Measurements from ENCODE around the gene LIN28B. TPM values are rescaled to one million over a fixed set of nuclear protein-coding genes. Genes with fewer than 3 reads are reported as not detected.
"Not testable (repeated sequence)": the region's sequence is repeated elsewhere in the genome, so short reads cannot be mapped to it uniquely, and the experiment has no call there.

LIN28B gene
- total and polyA plus RNA-seq, 7 donors: not detected

DNA sequence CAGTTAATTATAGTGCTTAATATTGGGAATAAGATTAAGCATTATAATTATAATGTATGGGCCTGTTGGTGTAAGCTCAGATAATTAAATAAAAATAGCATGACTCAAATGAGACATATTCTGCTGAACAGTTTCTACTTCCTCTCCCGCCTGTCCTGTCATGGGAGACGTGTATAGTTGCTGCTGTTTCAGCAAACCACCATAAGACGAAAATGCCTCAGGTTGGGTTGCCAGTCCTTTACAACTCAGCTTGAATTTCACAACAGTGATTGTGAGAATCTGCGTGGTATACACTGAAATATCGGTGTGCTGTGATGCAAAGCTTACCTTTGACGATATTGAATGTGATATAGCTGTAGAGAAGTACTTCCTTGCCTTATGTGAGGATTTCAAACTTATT is 123.4 kb downstream of the LIN28B start:
- Histone ChIP-seq H3K36me3 (ENCODE audit: insufficient read depth in 1 of 2, low read depth in 1 of 2) (no peaks in the 10 kb centered on the region), H3K27ac (no peak overlapping the region), H3K4me1 (no peaks in the 10 kb centered on the region), H3K27me3 (ENCODE audit: insufficient read depth in 3 of 3, low read length in 2 of 3) (no peaks in the 10 kb centered on the region), H3K4me3 (no peak overlapping the region), H3K9me3 (no peaks in the 10 kb centered on the region)
- intact Hi-C loops (cut with DNase I): no loop called here
- 76 to 89% (median 78%) methylated on average over 6 of the region's 6 CpGs for WGBS, 3 donors
- TF ChIP-seq, protein P1, sequence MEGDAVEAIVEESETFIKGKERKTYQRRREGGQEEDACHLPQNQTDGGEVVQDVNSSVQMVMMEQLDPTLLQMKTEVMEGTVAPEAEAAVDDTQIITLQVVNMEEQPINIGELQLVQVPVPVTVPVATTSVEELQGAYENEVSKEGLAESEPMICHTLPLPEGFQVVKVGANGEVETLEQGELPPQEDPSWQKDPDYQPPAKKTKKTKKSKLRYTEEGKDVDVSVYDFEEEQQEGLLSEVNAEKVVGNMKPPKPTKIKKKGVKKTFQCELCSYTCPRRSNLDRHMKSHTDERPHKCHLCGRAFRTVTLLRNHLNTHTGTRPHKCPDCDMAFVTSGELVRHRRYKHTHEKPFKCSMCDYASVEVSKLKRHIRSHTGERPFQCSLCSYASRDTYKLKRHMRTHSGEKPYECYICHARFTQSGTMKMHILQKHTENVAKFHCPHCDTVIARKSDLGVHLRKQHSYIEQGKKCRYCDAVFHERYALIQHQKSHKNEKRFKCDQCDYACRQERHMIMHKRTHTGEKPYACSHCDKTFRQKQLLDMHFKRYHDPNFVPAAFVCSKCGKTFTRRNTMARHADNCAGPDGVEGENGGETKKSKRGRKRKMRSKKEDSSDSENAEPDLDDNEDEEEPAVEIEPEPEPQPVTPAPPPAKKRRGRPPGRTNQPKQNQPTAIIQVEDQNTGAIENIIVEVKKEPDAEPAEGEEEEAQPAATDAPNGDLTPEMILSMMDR (IDR thresholded peaks at IDR 0.05): no peak
- ATAC-seq: no peak
- no peak for DNase-seq

DNA sequence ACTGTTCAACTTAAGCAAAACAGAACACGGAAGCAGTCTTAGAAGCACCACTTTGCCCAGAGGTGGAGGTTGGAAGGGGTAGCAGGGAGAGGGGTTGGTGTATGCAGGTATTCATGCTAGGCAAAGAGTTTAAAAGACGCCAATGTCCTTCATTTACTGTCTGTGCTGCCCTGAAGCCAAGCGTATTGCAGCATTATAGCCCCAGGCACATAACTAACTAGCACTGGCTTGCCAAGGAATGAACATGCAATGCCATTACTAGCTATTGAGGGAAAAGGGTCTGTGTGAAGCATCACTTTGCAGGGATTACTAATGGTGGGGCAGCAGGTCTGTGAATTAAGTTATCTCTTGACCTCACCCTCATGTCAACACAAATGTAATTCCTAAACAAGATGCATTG is 124.8 kb downstream of the LIN28B start:
- DNase-seq; ATAC-seq; H3K4me3 ChIP-seq; intact Hi-C loops (cut with DNase I); H3K36me3 ChIP-seq (ENCODE audit: insufficient read depth in 1 of 2, low read depth in 1 of 2); H3K27me3 ChIP-seq (ENCODE audit: insufficient read depth in 3 of 3, low read length in 2 of 3); H3K4me1 ChIP-seq; H3K9me3 ChIP-seq; H3K27ac ChIP-seq: not testable (repeated sequence)
- 56 to 73% (median 61%) methylated on average over 3 of the region's 3 CpGs for WGBS, 3 donors

DNA sequence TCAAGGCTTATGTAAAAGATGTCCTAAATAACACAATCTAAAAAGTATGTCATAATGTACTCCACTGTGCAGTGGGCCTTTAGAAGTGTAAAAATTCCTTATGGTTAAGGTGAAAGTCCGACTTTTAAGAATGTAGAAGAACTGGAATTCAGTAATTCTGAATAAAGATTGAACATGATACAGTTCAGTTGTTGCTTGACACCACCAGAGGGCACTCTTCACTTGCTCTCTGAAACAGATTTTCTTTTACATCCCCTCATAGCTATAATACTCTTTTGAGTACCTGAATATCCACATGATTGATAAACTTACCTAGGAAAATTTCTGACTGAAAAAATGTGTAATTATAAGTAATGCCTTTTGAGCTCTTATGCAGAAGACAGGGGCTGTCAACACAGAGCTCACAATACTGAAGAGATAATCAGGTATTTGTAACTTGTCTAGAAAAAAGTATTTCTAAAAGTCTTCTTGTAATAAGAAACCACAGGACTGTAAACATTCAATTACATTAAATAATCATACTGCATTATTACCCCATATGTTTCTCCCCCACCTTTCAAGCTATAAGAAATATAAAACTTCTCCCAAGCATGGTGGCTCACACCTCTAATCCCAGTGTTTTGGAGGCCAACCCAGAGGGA is 130.8 kb downstream of the LIN28B start:
- TF ChIP-seq, protein P1 (IDR thresholded peaks at IDR 0.05): peak; percentile 91
- Histone ChIP-seq H3K4me3 (no peak overlapping the region), H3K9me3 (no peaks in the 10 kb centered on the region), H3K27ac (no peak overlapping the region), H3K4me1 (peaks cover 8% of the 10 kb centered on the region), H3K36me3 (ENCODE audit: insufficient read depth in 1 of 2, low read depth in 1 of 2) (no peaks in the 10 kb centered on the region), H3K27me3 (ENCODE audit: insufficient read depth in 3 of 3, low read length in 2 of 3) (no peaks in the 10 kb centered on the region)
- WGBS, 3 donors: 0 to 4% (median 0%) methylated on average over 1 of the region's 1 CpG
- ATAC-seq: peak; percentile 60 to 84 (median 70)
- DNase-seq: no peak
- intact Hi-C loops (cut with DNase I): loop anchor here (2.0 to 5.0 kb wide), 3 partner anchors 315 to 340 kb away; partner anchors contain the start of gene PREP (in 2 of the 2)

DNA sequence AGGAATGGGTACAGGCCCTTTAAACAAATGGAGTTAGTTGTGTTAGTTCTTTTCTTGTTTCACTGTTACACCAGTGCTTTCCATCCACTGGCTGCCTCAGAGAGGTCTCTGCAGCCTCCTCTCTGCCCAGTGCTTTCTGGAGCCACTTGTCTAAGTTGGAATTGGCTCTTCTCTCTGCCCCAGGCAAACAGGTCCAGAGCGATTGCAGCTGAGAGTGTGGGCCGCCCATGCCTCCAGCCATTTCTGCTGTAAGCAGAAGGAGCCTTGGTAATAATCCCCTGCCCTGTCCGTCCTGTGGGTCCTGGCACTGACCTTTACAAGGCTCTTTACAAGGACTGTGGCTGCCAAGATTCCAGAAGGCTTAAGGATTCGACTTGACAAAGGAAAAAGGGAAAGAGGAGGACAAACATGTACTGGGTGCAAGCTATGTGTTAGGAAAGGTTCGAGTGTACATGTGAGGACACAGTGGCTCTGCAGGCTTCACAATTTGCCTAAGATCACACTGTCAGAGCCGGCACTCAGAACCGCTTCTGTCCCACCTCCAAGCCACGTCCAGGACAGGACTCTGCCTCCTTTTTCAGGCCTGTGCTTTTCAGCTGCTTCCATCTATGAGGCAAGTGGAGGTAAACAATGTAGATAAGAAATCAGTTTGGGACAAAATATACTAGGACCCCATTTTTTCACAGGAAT is 134.4 kb downstream of the LIN28B start:
- Histone ChIP-seq H3K27ac (peak overlapping the region; percentile 8), H3K4me3 (no peak overlapping the region), H3K4me1 (peaks cover 8% of the 10 kb centered on the region), H3K9me3 (no peaks in the 10 kb centered on the region), H3K27me3 (ENCODE audit: insufficient read depth in 3 of 3, low read length in 2 of 3) (no peaks in the 10 kb centered on the region), H3K36me3 (ENCODE audit: insufficient read depth in 1 of 2, low read depth in 1 of 2) (peaks cover 0 to 11% of the 10 kb centered on the region in 2 donors)
- ATAC-seq (peak in 3 of 4 donors; percentile 8 to 24 (median 16)), DNase-seq (no peak)
- TF ChIP-seq, protein P1 (IDR thresholded peaks at IDR 0.05): no peak
- intact Hi-C loops (cut with DNase I): loop anchor here in 1 of 2 donors (10.0 kb wide), 1 partner anchor 184 kb away; no protein-coding TSS in a partner anchor
- 31 to 57% (median 37%) methylated on average over 8 of the region's 8 CpGs for WGBS, 3 donors

DNA sequence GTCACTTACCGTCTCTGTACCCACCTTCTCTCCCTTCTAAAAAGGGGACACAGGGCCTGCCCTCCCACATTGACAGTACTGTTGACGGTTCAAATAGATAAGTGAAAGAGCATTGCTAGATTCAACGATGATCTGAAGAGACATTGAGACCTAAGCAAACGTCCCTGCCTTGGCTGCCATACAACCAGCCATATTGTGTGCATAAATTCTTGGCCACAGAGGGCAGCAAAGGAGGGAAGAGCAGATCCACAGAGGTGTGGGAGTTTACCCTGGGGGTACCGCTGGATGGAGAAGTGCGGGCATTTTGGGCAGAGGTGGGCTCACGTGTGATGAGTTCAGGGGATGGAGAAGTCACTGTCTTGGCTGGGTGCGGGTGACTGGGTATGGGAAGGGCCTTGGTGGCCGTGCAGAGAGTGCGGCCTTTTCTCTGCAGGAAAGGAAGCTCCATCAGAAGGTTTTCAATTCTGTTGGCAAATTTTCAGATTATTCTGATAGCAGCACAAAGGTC is 137.3 kb downstream of the LIN28B start:
- 90 to 91% (median 91%) methylated on average over 10 of the region's 10 CpGs for WGBS, 3 donors
- intact Hi-C loops (cut with DNase I): loop anchor here (1.0 to 10.0 kb wide), 2 partner anchors 10 to 181 kb away; no protein-coding TSS in a partner anchor

More for the DNA sequence above, 137.3 kb downstream of the LIN28B start:
- Histone ChIP-seq H3K27ac (no peak overlapping the region), H3K36me3 (ENCODE audit: insufficient read depth in 1 of 2, low read depth in 1 of 2) (peaks cover 7 to 40% of the 10 kb centered on the region in 2 donors), H3K9me3 (no peaks in the 10 kb centered on the region), H3K4me3 (no peak overlapping the region), H3K27me3 (ENCODE audit: insufficient read depth in 3 of 3, low read length in 2 of 3) (no peaks in the 10 kb centered on the region), H3K4me1 (peaks cover 8% of the 10 kb centered on the region)
- peak in 1 of 4 donors; percentile 38 for ATAC-seq
- TF ChIP-seq, protein P1 (IDR thresholded peaks at IDR 0.05): no peak
- DNase-seq: no peak

All from psoas muscle (tissue), 8 donors.